K562 (cell line): ENCODE results near the gene SHISAL2B. TPM values are rescaled to one million over a fixed set of nuclear protein-coding genes. Genes with fewer than 3 reads are reported as not detected.

ENCODE experiments used
- ATAC-seq: fragments of 200-7000 bp; cut with Tn5 transposase; 3 replicates; pipeline ENCODE4 v1.9.1; 2020; ENCODE audit warnings: moderate library complexity
- BruUV-seq: library from RNA; stranded (reverse); fragments of 400-500 nt; replicated peaks from 2 replicates; lab custom pipeline; 2021; lab: Mats Ljungman, UMichigan
- CTCF ChIA-PET: fragments of 300-600 bp; formaldehyde crosslinking; extraction: SDS; loops from one replicate; lab custom pipeline; 2021; ENCODE audit warnings: low intra/inter-chr PET ratio; lab: Yijun Ruan, JAX
- POLR2A ChIA-PET: fragments of 300-600, 350-650 bp; sonication (Branson Sonifier 250); formaldehyde crosslinking; extraction: SDS; loops from one replicate; lab custom pipeline; 2021; ENCODE audit warnings: antibody characterized with exemption, inconsistent platforms; lab: Yijun Ruan, JAX
- DNase-seq, 4 experiments: peaks; one replicate each; pipeline versions ENCODE4 v3.0.0 to v3.0.0-alpha.2; 2011 to 2018; ENCODE audit warnings: low spot score in 3 of 4, mixed read lengths in 3 of 4; ENCODE audit errors: extremely low read depth in 1 of 4
- FAIRE-seq: peaks from 2 replicates; lab custom pipeline; 2011; peaks lifted over from hg19 to GRCh38; lab: Jason Lieb, UNC
- H2AFZ ChIP-seq: 2 replicates; pipeline ENCODE4 v1.6.0; 2011; ENCODE audit warnings: low read depth, low read length, control low read depth, inconsistent platforms
- H3K27ac ChIP-seq: fragments of 200-600 bp; 3 replicates; pipeline ENCODE4 v1.8.0; 2011; ENCODE audit warnings: low read depth, mild to moderate bottlenecking, control low read depth, inconsistent platforms, low read length, moderate library complexity, mixed read lengths; ENCODE audit errors: extremely low read depth
- H3K27me3 ChIP-seq, 2 experiments: fragments of 300-600 bp in 1 of 2; 2 replicates in 1 of 2; 3 replicates in 1 of 2; pipeline versions ENCODE4 v1.6.0 to v1.8.0; 2011; ENCODE audit warnings: inconsistent platforms in 2 of 2, low read length in 2 of 2, mild to moderate bottlenecking in 1 of 2, mixed read lengths in 1 of 2, moderate library complexity in 1 of 2; ENCODE audit not compliant: control insufficient read depth in 2 of 2, insufficient read depth in 2 of 2
- H3K36me3 ChIP-seq: fragments of 300-600 bp; 3 replicates; pipeline ENCODE4 v1.8.0; 2011; ENCODE audit warnings: mild to moderate bottlenecking, low read length, inconsistent platforms; ENCODE audit not compliant: control insufficient read depth, insufficient read depth
- H3K4me1 ChIP-seq, 2 experiments: fragments of 200-600 bp in 1 of 2; replicated peaks in 1 of 2; 2 replicates in 1 of 2; 3 replicates in 1 of 2; pipeline versions ENCODE4 v1.5.1 to v1.8.0; 2011; ENCODE audit warnings: inconsistent platforms in 2 of 2, low read length in 2 of 2, mild to moderate bottlenecking in 1 of 2, mixed read lengths in 1 of 2, moderate library complexity in 1 of 2; ENCODE audit not compliant: control insufficient read depth in 2 of 2, insufficient read depth in 2 of 2
- H3K4me2 ChIP-seq: 2 replicates; pipeline ENCODE4 v1.6.1; 2011; ENCODE audit warnings: low read length, control low read depth, inconsistent platforms, mixed read lengths; ENCODE audit not compliant: insufficient read depth
- H3K4me3 ChIP-seq: fragments of 200-600 bp; sonication (generic), shearing (Covaris generic); 2 replicates; pipeline ENCODE4 v1.5.1; 2016; ENCODE audit warnings: control low read depth, inconsistent platforms
- H3K79me2 ChIP-seq: fragments of 200-600 bp; 3 replicates; pipeline ENCODE4 v1.8.0; 2011; ENCODE audit warnings: low read length, inconsistent platforms; ENCODE audit not compliant: control insufficient read depth, insufficient read depth
- H3K9ac ChIP-seq, 2 experiments: 2 replicates each; pipeline versions ENCODE4 v1.6.0 to v1.6.1; 2011; ENCODE audit warnings: low read depth in 2 of 2, low read length in 2 of 2, control low read depth in 1 of 2, inconsistent platforms in 1 of 2, mild to moderate bottlenecking in 1 of 2, mixed read lengths in 1 of 2; ENCODE audit not compliant: insufficient read depth in 1 of 2
- H3K9me1 ChIP-seq: one replicate; pipeline ENCODE4 v1.6.0; 2011; ENCODE audit warnings: inconsistent platforms, mild to moderate bottlenecking, low read length, moderate library complexity; ENCODE audit not compliant: control insufficient read depth, insufficient read depth
- H3K9me3 ChIP-seq: replicated peaks from 2 replicates; pipeline ENCODE4 v1.5.1; 2011; ENCODE audit warnings: low read depth, low read length, inconsistent platforms; ENCODE audit not compliant: control insufficient read depth, insufficient read depth
- H4K20me1 ChIP-seq: replicated peaks from 2 replicates; pipeline ENCODE4 v1.6.1; 2011; ENCODE audit warnings: low read length, inconsistent platforms, mixed read lengths; ENCODE audit not compliant: control insufficient read depth, insufficient read depth
- CHD7 ChIP-seq: fragments of 200-600 bp; sonication (generic); IDR thresholded peaks from one replicate; pipeline ENCODE4 v1.6.1; 2012; ENCODE audit warnings: mild to moderate bottlenecking, low read depth, low read length, inconsistent platforms
- KHSRP ChIP-seq: fragments of 450-650 bp; IDR thresholded peaks from 2 replicates; pipeline ENCODE4 v1.6.1; 2017
- WGBS: fragments of 100-300 bp; shearing (Covaris generic); methylation state at CpG from one replicate; pipeline ENCODE4 v1.1.6; 2016; ENCODE audit warnings: low coverage, mixed read lengths; ENCODE audit not compliant: insufficient coverage; ENCODE audit errors: missing lambda C conversion rate; 5-methylcytosine and 5-hydroxymethylcytosine counted together
- in situ Hi-C: fragments of 300-500 bp; cut with MboI; formaldehyde crosslinking; loops from 4 replicates; pipeline ENCODE4 v1.15.0; 2018; ENCODE audit warnings: inconsistent platforms, mixed read lengths
- intact Hi-C: fragments of 100-400 bp; cut with micrococcal nuclease; formaldehyde crosslinking; loops from 2 replicates; pipeline ENCODE4 v1.14.2; 2022
- polyA plus RNA-seq, 8 experiments: library from polyadenylated mRNA; depleted of rRNA in 4 of 8; stranded (reverse) in 5 of 8; unstranded in 3 of 8; fragments of >200 nt; fragmentation: Nextera tagmentation in 2 of 8; fragmentation: Illumina TruSeq in 1 of 8; extraction: Ambion mirVana in 2 of 8; extraction: Trizol in 1 of 8; gene quantifications; 2 replicates each; pipeline versions ENCODE4 v1.2.1 to v1.2.3, GENCODE V29; 2011 to 2014; ENCODE audit warnings: inconsistent platforms in 1 of 8, missing spikeins in 1 of 8
- total RNA-seq, 7 experiments: library from RNA; depleted of rRNA in 6 of 7; stranded (reverse); fragments of >200 nt in 6 of 7; fragmentation: Illumina TruSeq in 2 of 7; extraction: Trizol in 2 of 7; gene quantifications; 2 replicates each; pipeline versions ENCODE4 v1.2.1 to v1.2.3, GENCODE V29; 2011 to 2021; ENCODE audit warnings: low replicate concordance in 1 of 7

Gene SHISAL2B
- total and polyA plus RNA-seq, 9 of the 15 experiments (the other 6 are each of a cell fraction or from before 2014, with no cell fraction given), result not detected

GRCh38 chr5:64754066-64754465, 63.8 kb downstream of the SHISAL2B start:
- no peak overlapping the region for H3K27ac ChIP-seq
- H3K4me2 ChIP-seq, result no peak overlapping the region
- peaks cover 32% of the 10 kb centered on the region for H3K79me2 ChIP-seq
- H3K36me3 ChIP-seq, result peaks cover 16% of the 10 kb centered on the region; the same call in 2 of the 3 replicates
- H3K27me3 ChIP-seq, result no peaks in the 10 kb centered on the region
- H3K9me3 ChIP-seq, result no peaks in the 10 kb centered on the region
- no peak overlapping the region for H2AFZ ChIP-seq
- BruUV-seq, result no TSS peak
- WGBS, result 96% methylated on average over 2 of the region's 2 CpGs
- ATAC-seq (no peak), FAIRE-seq (no peak), DNase-seq (no peak)
- ChIA-PET POLR2A (interaction anchor here (1.0 to 2.3 kb wide), 2 partner anchors 9 to 12 kb away, joined by 4 to 11 read pairs; no protein-coding TSS in a partner anchor), CTCF (no interaction called here)
- no peaks in the 10 kb centered on the region for H3K9me1 ChIP-seq
- intact Hi-C loops (no loop called here), in situ Hi-C loops (no loop called here)
- no peak overlapping the region for H3K4me3 ChIP-seq
- no peaks in the 10 kb centered on the region for H3K4me1 ChIP-seq
- no peaks in the 10 kb centered on the region for H4K20me1 ChIP-seq
- TF ChIP-seq KHSRP (no peak), CHD7 (peak; percentile 89)
- H3K9ac ChIP-seq, result no peak overlapping the region
